Activated T-cell treated with anti-CD3 and anti-CD28 coated beads, Interleukin-2, amount 50 U/mL, for 1 hour (primary cell): Measurements from ENCODE around the gene ASPDH.
"Not testable (repeated sequence)": the region's sequence is repeated elsewhere in the genome, so short reads cannot be mapped to it uniquely, and the experiment has no call there.

ENCODE experiments used
- DNase-seq: peaks from one replicate; pipeline ENCODE4 v3.0.0-alpha.2; 2020

ASPDH gene

DNA sequence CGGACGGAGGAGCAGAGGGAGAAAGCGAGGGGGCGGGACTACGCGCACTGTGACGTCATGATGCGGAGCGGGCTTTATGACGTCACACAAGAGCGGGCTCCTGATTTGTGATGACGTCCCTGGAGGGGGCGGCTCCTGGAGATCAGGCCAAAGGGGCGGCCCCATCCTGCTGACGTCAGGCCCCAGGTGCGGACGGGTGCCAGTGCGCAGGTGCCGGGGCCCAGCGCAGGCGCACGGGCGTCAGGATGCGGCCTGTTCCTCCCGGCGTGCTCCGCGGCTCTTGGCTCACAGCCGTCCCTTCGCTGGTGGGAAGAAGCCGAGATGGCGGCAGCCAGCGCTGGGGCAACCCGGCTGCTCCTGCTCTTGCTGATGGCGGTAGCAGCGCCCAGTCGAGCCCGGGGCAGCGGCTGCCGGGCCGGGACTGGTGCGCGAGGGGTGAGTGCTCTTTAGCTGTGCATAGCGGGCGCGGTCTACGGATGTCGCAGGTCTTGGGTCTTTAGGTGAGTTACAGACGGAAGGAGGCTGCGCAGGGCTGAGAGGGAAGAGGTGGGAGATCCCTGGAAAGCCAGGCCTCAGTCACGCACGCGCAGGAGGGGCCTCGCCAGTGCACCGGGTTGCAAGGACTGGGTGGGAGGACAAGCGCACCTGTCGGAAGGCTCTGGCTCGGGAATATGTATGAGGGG is 37.3 kb downstream of the ASPDH start, which contains the start of the genes EMC10 and GARIN5A:
EMC10 (plus strand) TSS at position 284 of the 683 bp plus-strand sequence; CDS start at position 322, 38 bp downstream.
GARIN5A (minus strand) TSS at position 625 of the 683 bp plus-strand sequence; CDS start at position 165, 460 bp downstream.
- DNase-seq = peak; percentile 96

DNA sequence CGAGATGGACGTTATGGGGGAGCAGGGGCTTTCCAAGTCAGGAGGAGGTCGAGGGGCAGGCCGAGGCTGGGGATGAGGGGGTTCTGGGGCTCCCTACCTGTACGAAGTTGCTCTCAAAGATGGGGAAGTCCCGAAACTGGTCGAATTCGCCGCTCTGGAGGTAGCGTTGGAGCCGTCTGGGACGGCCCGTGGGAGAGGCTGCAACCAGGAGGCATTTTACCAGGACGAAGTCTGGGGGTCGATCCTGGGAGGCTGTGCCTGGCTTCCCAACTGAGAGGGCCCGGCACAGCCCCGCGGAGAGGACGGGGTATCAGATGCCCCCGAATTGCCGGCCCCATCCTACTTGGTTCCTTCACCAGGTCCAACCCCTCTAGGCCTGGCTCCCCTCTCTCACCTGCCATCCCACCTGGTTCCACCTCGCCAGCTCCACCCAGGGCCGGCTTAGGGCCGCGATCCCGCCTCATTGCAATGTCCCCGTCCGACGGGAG is 37.9 kb downstream of the ASPDH start:
- no peak for DNase-seq

DNA sequence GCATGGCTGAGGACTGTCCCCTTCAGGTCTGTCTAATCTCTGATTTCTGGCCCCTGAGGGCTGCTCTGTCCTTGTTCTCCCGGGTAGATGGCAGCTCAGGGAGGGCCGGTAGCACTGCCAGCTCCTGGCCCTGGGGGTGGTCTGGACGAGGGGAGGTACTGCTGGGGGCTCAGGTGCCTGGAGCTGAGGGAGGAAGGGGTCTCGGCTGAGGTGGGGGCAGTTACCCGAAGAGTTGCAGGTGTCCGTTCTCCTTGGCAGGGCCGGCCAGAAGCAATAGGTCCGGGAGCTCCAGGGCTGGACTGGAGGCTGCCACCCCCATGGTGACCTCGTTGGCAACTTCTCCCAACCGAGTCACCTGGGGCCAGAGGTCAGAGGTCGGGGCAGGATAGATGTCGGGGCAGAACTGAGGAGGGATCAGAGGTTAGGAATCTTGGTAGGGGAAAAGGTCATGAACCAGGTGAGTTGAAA is 38.6 kb downstream of the ASPDH start:
- no peak for DNase-seq

DNA sequence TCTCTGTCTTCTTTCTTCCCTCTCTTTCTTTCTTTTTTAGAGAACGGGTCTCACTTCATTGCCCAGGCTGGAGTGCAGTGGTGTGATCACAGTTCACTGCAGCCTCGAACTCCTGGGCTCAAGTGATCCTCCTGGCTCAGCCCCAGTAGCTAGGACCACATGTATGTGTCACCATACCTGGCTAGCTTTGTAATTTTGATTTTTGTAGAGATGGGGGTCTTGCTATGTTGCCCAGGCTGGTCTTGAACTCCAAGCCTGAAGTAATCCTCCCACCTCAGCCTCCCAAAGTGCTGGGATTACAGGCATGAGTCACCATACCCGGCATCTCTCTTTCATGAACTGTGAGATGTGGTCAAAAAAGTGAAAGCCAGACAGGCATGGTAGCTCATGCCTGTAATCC is 40.4 kb downstream of the ASPDH start:
- DNase-seq = not testable (repeated sequence)

GRCh38 chr19:50468818-50469217 is 44.9 kb downstream of the ASPDH start:
- no peak for DNase-seq

- no peak for DNase-seq
These were observed 46.1 kb downstream of the ASPDH start for GRCh38 chr19:50467566-50467965.

DNA sequence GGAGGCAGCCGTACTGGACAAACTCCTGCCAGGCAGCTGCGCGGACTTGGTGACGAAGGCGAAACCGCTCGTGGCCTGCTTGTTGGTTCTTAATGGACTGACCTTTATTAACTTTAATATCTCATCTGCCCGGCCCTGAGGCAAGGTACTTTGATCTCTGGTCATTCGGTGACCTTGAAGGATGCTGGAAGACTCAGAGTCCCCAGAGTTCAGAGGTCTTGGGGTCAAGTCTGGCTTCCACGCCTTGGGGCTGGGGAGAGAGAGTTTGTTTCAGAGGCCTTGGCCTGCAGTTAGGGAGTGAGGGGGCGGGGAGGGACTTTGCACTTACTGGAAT is 47.0 kb downstream of the ASPDH start:
- DNase-seq = no peak

- no peak for DNase-seq
These were observed 47.6 kb downstream of the ASPDH start for GRCh38 chr19:50465986-50466705.

GRCh38 chr19:50465000-50465399 is 48.7 kb downstream of the ASPDH start:
- DNase-seq = no peak

DNA sequence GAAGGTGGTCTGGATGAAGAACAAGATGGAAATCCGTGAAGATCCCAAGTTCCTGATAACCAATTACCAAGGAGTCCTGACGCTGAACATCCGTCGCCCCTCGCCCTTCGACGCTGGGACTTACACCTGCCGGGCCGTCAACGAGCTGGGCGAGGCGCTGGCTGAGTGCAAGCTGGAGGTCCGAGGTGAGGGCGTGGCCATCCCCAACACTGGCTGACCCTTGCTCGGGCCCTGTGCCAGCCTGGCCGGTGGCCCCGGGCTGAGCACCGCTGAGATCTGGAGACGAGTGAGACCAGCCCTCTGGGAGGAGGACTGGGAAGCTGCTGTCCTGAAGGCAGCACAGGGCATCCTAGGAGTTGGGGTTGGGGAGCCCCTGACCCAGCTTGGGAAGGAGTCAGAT is 49.4 kb downstream of the ASPDH start:
- DNase-seq = no peak

DNA sequence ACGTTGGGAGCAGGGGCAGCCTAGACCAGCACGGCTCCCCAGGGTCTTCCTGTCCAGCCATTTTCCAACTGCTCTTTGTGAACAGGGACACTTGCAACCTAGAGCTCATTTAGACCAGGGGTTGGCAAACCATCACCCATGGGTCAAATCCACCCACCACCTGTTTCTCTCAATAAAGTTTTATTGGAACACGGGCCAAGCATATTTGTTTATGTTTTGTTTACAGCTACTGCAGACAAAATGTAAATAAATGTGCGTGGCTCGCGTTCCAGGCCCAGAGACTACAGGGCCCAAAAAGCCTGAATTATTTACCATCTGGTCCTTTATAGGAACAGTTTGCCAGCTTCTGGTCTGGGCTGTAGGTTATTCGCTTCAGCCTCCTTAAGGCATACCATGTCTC is 50.7 kb downstream of the ASPDH start:
- no peak for DNase-seq
